Mesenchymal stem cell (in vitro differentiated cells and primary cell): ENCODE data around the gene SPINK5.

Source experiments
- DNase-seq: peaks from one replicate; pipeline ENCODE4 v3.0.0-alpha.2; 2013
- H2AFZ ChIP-seq: one replicate; pipeline ENCODE4 v1.6.1; 2013; ENCODE audit warnings: low read depth, mild to moderate bottlenecking, control low read depth, inconsistent platforms, low read length, moderate library complexity
- H2AK5ac ChIP-seq: 2 replicates; pipeline ENCODE4 v1.6.1; 2013; ENCODE audit warnings: low read length, moderate library complexity, mild to moderate bottlenecking, inconsistent platforms; ENCODE audit not compliant: severe bottlenecking
- H2BK120ac ChIP-seq: one replicate; pipeline ENCODE4 v1.6.1; 2013; ENCODE audit warnings: low read depth, mild to moderate bottlenecking, inconsistent platforms, low read length, moderate library complexity
- H2BK12ac ChIP-seq, 2 experiments: one replicate each; pipeline ENCODE4 v1.6.1; 2013; ENCODE audit warnings: inconsistent platforms in 2 of 2, low read length in 2 of 2, mild to moderate bottlenecking in 2 of 2, moderate library complexity in 2 of 2, control low read depth in 1 of 2
- H2BK15ac ChIP-seq: one replicate; pipeline ENCODE4 v1.6.1; 2013; ENCODE audit warnings: mild to moderate bottlenecking, low read depth, inconsistent platforms; ENCODE audit not compliant: poor library complexity, severe bottlenecking
- H2BK5ac ChIP-seq: 2 replicates; pipeline ENCODE4 v1.6.1; 2013; ENCODE audit warnings: low read depth, mild to moderate bottlenecking, low read length, control low read depth, inconsistent platforms; ENCODE audit not compliant: poor library complexity, severe bottlenecking
- H3K14ac ChIP-seq, 2 experiments: one replicate each; pipeline ENCODE4 v1.6.1; 2013; ENCODE audit warnings: inconsistent platforms in 2 of 2, low read length in 2 of 2, control low read depth in 1 of 2, mild to moderate bottlenecking in 1 of 2, moderate library complexity in 1 of 2
- H3K18ac ChIP-seq, 2 experiments: one replicate each; pipeline ENCODE4 v1.6.1; 2013; ENCODE audit warnings: inconsistent platforms in 2 of 2, low read length in 2 of 2, control low read depth in 1 of 2, low read depth in 1 of 2, mild to moderate bottlenecking in 1 of 2
- H3K23ac ChIP-seq, 2 experiments: one replicate each; pipeline ENCODE4 v1.6.1; 2013; ENCODE audit warnings: inconsistent platforms in 2 of 2, low read length in 2 of 2, mild to moderate bottlenecking in 2 of 2, moderate library complexity in 2 of 2, control low read depth in 1 of 2
- H3K27ac ChIP-seq: 2 replicates; pipeline ENCODE4 v1.5.1; 2013; ENCODE audit warnings: mild to moderate bottlenecking, moderate library complexity, low read length, control low read depth, inconsistent platforms; ENCODE audit not compliant: poor library complexity, severe bottlenecking
- H3K27me3 ChIP-seq, 2 experiments: 2 replicates each; pipeline versions ENCODE4 v1.6.1 to v1.7.0; 2013; ENCODE audit warnings: low read length in 2 of 2, mild to moderate bottlenecking in 2 of 2, moderate library complexity in 2 of 2, control low read depth in 1 of 2, inconsistent platforms in 1 of 2; ENCODE audit not compliant: control insufficient read depth in 1 of 2, insufficient read depth in 1 of 2
- H3K36me3 ChIP-seq, 2 experiments: 2 replicates each; pipeline versions ENCODE4 v1.6.1 to v1.7.0; 2013; ENCODE audit warnings: low read length in 2 of 2, control low read depth in 1 of 2, inconsistent platforms in 1 of 2, low read depth in 1 of 2, mild to moderate bottlenecking in 1 of 2; ENCODE audit not compliant: insufficient read depth in 2 of 2, control insufficient read depth in 1 of 2
- H3K4ac ChIP-seq, 2 experiments: one replicate each; pipeline ENCODE4 v1.6.1; 2013; ENCODE audit warnings: inconsistent platforms in 2 of 2, low read length in 2 of 2, mild to moderate bottlenecking in 2 of 2, moderate library complexity in 2 of 2, control low read depth in 1 of 2, low read depth in 1 of 2
- H3K4me1 ChIP-seq: 2 replicates; pipeline ENCODE4 v1.6.1; 2013; ENCODE audit warnings: low read depth, low read length, control low read depth; ENCODE audit not compliant: control insufficient read depth, insufficient read depth
- H3K4me2 ChIP-seq: 2 replicates; pipeline ENCODE4 v1.6.1; 2013; ENCODE audit warnings: low read length, mild to moderate bottlenecking, inconsistent platforms; ENCODE audit not compliant: poor library complexity, severe bottlenecking
- H3K4me3 ChIP-seq, 2 experiments: 2 replicates each; pipeline versions ENCODE4 v1.5.1 to v1.7.0; 2013; ENCODE audit warnings: low read length in 2 of 2, mild to moderate bottlenecking in 2 of 2, control low read depth in 1 of 2, low read depth in 1 of 2; ENCODE audit not compliant: insufficient read depth in 1 of 2
- H3K79me1 ChIP-seq: replicated peaks from 2 replicates; pipeline ENCODE4 v1.6.1; 2013; ENCODE audit warnings: mild to moderate bottlenecking, control low read depth, low read length, inconsistent platforms; ENCODE audit not compliant: poor library complexity, severe bottlenecking
- H3K9ac ChIP-seq: 2 replicates; pipeline ENCODE4 v1.7.0; 2013; ENCODE audit warnings: mild to moderate bottlenecking, low read length, moderate library complexity
- H3K9me3 ChIP-seq: 2 replicates; pipeline ENCODE4 v1.7.0; 2013; ENCODE audit warnings: mild to moderate bottlenecking, low read length; ENCODE audit not compliant: control insufficient read depth
- H4K8ac ChIP-seq: one replicate; pipeline ENCODE4 v1.6.1; 2013; ENCODE audit warnings: inconsistent platforms, mild to moderate bottlenecking, low read length, moderate library complexity
- H4K91ac ChIP-seq: one replicate; pipeline ENCODE4 v1.6.1; 2013; ENCODE audit warnings: mild to moderate bottlenecking, low read length, inconsistent platforms
- WGBS: methylation state at CpG from one replicate; pipeline ENCODE4 v1.1.7; 2013; ENCODE audit warnings: mixed read lengths; 5-methylcytosine and 5-hydroxymethylcytosine counted together

SPINK5 gene

DNA sequence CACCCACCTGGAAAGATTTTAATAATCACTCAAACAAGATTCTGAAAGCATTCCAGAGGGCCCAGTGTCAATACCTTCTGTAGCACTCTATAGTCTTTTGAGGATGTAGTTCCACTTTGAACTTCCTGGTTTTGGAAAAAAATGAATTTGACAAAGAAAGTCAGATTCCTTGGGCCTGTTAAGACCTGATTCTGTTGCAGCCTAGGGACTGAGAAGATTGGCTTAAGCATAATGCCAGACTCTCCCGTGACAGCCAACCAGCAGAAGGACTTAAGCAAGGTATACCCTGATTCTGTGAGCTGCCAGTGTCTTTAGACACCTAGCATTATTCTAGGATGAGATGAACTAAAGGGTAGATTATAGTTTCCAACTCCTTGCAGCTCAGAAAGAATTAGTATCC, 6.8 kb downstream of the SPINK5 start:
- no peak overlapping the region for H3K9ac ChIP-seq
- no peak overlapping the region for H2BK12ac ChIP-seq
- no peaks in the 10 kb centered on the region for H3K36me3 ChIP-seq
- no peak overlapping the region for H2AFZ ChIP-seq
- H3K79me1 ChIP-seq, result no peaks in the 10 kb centered on the region
- no peak overlapping the region for H4K8ac ChIP-seq
- H3K18ac ChIP-seq, result no peak overlapping the region
- H3K14ac ChIP-seq, result no peak overlapping the region
- H3K4me2 ChIP-seq, result no peak overlapping the region
- no peak overlapping the region for H3K27ac ChIP-seq
- no peak overlapping the region for H2AK5ac ChIP-seq
- no peak overlapping the region for H2BK120ac ChIP-seq
- no peak overlapping the region for H3K4me3 ChIP-seq
- H3K4ac ChIP-seq, result no peak overlapping the region
- H3K4me1 ChIP-seq, result no peaks in the 10 kb centered on the region
- H2BK15ac ChIP-seq, result no peak overlapping the region
- H3K9me3 ChIP-seq, result no peaks in the 10 kb centered on the region
- no peak overlapping the region for H4K91ac ChIP-seq
- no peak overlapping the region for H3K23ac ChIP-seq
- 92% methylated on average over 1 of the region's 1 CpG for WGBS
- H2BK5ac ChIP-seq, result no peak overlapping the region
- DNase-seq, result no peak
- H3K27me3 ChIP-seq, result no peaks in the 10 kb centered on the region

DNA sequence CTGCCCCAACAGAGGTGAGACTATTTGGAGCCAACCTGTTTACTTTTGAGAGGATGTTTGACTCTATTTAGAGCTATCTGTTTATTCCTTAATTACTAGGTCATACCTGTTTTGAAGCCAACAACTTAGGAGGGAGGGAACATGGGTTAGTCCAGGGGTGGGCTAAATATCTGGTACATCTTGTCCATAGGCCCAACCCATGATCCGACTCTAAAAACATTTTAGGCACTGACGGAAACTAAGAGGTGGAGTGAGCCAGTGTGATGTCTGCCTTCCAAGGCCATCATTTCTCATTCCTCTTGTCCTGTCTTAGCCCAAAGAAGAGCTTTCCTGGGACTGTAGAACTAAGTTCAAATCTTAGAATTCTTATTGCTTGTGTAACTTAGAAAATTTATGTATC, 8.4 kb downstream of the SPINK5 start:
- Histone ChIP-seq H3K4me3 (no peak overlapping the region), H2AFZ (no peak overlapping the region), H4K91ac (no peak overlapping the region)

DNA sequence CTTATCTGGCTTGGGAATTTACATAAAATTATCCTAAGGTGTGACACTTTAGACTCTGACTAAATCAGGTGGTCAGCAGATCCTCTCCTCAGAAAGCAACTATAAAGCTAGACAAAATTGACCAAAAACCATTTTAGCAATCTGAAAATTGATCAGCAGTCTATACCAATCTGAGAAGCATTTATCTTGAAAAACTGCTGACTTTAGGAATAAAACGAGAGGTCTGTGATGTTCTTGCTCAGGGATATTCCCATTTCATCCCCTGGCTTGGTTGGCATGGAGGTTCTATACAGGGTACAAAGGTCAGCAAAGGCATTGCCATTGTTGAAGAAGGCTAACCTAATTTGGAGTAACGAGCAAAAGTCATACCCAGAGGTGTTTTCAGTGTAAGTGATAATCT, 11.7 kb downstream of the SPINK5 start:
- Histone ChIP-seq H2BK15ac (no peak overlapping the region), H2BK5ac (no peak overlapping the region), H2AK5ac (no peak overlapping the region), H3K4ac (no peak overlapping the region), H3K4me1 (no peaks in the 10 kb centered on the region), H3K18ac (no peak overlapping the region), H3K14ac (no peak overlapping the region), H2BK120ac (no peak overlapping the region), H3K9ac (no peak overlapping the region), H4K91ac (no peak overlapping the region), H4K8ac (no peak overlapping the region), H3K36me3 (no peaks in the 10 kb centered on the region), H3K9me3 (peaks cover 3% of the 10 kb centered on the region), H3K27ac (no peak overlapping the region), H3K4me3 (no peak overlapping the region), H3K4me2 (no peak overlapping the region), H2BK12ac (no peak overlapping the region), H3K23ac (no peak overlapping the region), H3K27me3 (no peaks in the 10 kb centered on the region), H2AFZ (no peak overlapping the region), H3K79me1 (no peaks in the 10 kb centered on the region)
- no peak for DNase-seq
- 78% methylated on average over 2 of the region's 2 CpGs for WGBS

More for the DNA sequence above, 8.4 kb downstream of the SPINK5 start:
- Histone ChIP-seq H3K18ac (no peak overlapping the region), H4K8ac (no peak overlapping the region), H3K79me1 (no peaks in the 10 kb centered on the region), H3K14ac (no peak overlapping the region), H3K27ac (no peak overlapping the region), H3K23ac (no peak overlapping the region), H3K4me2 (no peak overlapping the region), H2BK12ac (no peak overlapping the region), H3K4me1 (no peaks in the 10 kb centered on the region), H3K36me3 (no peaks in the 10 kb centered on the region), H3K9me3 (peaks cover 3% of the 10 kb centered on the region), H3K4ac (no peak overlapping the region), H2BK15ac (no peak overlapping the region), H3K9ac (no peak overlapping the region), H3K27me3 (no peaks in the 10 kb centered on the region), H2BK5ac (no peak overlapping the region), H2AK5ac (no peak overlapping the region), H2BK120ac (no peak overlapping the region)
- WGBS, result 100% methylated on average over 2 of the region's 2 CpGs
- no peak for DNase-seq

DNA sequence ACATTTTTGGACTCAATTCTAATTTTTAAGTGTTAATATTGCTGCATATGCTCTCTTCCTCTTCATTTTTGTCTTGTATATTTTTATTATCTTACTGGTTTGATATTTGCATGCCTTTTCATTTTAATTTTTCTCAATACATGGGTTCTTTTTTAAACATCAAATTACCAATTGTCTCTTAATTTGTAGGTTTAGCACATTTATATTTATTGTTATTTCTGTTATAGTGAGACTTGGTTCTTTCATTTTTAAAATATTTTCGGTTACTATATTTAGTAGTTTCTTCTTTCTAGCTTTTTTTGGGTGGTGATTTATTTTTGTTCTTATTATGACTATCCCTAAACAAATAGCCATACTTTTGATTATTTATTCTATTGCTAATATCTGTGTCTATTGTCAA, 19.4 kb downstream of the SPINK5 start:
- H2AK5ac ChIP-seq, result no peak overlapping the region
- no peaks in the 10 kb centered on the region for H3K36me3 ChIP-seq
- H3K27me3 ChIP-seq, result no peaks in the 10 kb centered on the region
- H3K23ac ChIP-seq, result no peak overlapping the region
- H2BK12ac ChIP-seq, result no peak overlapping the region
- H3K4me1 ChIP-seq, result no peaks in the 10 kb centered on the region
- H4K8ac ChIP-seq, result no peak overlapping the region
- no CpG with 5 or more reads among the region's 1 CpG for WGBS
- no peak overlapping the region for H2BK15ac ChIP-seq
- no peak overlapping the region for H3K27ac ChIP-seq
- H3K14ac ChIP-seq, result no peak overlapping the region
- no peak overlapping the region for H3K18ac ChIP-seq
- DNase-seq, result no peak
- H3K9me3 ChIP-seq, result no peaks in the 10 kb centered on the region
- H3K4me3 ChIP-seq, result no peak overlapping the region
- H3K4me2 ChIP-seq, result no peak overlapping the region
- H4K91ac ChIP-seq, result no peak overlapping the region
- H2BK120ac ChIP-seq, result no peak overlapping the region
- H3K9ac ChIP-seq, result no peak overlapping the region
- no peak overlapping the region for H3K4ac ChIP-seq
- H3K79me1 ChIP-seq, result no peaks in the 10 kb centered on the region
- no peak overlapping the region for H2AFZ ChIP-seq
- no peak overlapping the region for H2BK5ac ChIP-seq
